AG10803 (cell line): ENCODE results near the gene CDK17.
"Not testable (repeated sequence)": the region's sequence is repeated elsewhere in the genome, so short reads cannot be mapped to it uniquely, and the experiment has no call there.

Source experiments
- DNase-seq: peaks from one replicate; pipeline ENCODE4 v3.0.0; 2010; ENCODE audit warnings: low read depth
- H3K4me3 ChIP-seq: 2 replicates; pipeline ENCODE4 v1.5.1; 2011; ENCODE audit warnings: mild to moderate bottlenecking, low read length, control low read depth
- TF ChIP-seq, protein P1 (sequence below): conservative IDR thresholded peaks from 2 replicates; pipeline ENCODE4 v1.5.1; 2011; ENCODE audit warnings: mild to moderate bottlenecking, low read length, control low read depth, inconsistent platforms

CDK17 gene

DNA sequence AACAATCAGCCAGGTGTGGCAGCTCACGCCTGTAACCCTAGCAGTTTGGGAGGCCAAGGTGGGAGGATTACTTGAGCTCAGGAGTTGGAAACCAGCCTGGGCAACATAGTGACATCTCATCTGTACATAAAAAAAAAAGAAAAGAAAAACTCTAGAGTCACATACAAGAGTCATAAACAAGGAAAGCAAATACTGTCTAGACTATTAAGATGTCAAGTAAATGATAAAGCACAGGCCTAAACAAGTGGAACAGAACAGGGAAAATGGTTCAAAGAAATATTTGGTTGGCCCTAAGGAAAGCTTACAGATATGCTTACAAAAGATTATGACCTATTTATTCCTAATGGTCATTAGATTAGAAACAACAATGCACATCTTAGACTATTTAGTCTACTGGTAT is 12.3 kb downstream of the CDK17 start:
- H3K4me3 ChIP-seq: no peak overlapping the region
- no peak for DNase-seq
- TF ChIP-seq, protein P1, sequence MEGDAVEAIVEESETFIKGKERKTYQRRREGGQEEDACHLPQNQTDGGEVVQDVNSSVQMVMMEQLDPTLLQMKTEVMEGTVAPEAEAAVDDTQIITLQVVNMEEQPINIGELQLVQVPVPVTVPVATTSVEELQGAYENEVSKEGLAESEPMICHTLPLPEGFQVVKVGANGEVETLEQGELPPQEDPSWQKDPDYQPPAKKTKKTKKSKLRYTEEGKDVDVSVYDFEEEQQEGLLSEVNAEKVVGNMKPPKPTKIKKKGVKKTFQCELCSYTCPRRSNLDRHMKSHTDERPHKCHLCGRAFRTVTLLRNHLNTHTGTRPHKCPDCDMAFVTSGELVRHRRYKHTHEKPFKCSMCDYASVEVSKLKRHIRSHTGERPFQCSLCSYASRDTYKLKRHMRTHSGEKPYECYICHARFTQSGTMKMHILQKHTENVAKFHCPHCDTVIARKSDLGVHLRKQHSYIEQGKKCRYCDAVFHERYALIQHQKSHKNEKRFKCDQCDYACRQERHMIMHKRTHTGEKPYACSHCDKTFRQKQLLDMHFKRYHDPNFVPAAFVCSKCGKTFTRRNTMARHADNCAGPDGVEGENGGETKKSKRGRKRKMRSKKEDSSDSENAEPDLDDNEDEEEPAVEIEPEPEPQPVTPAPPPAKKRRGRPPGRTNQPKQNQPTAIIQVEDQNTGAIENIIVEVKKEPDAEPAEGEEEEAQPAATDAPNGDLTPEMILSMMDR: no peak

DNA sequence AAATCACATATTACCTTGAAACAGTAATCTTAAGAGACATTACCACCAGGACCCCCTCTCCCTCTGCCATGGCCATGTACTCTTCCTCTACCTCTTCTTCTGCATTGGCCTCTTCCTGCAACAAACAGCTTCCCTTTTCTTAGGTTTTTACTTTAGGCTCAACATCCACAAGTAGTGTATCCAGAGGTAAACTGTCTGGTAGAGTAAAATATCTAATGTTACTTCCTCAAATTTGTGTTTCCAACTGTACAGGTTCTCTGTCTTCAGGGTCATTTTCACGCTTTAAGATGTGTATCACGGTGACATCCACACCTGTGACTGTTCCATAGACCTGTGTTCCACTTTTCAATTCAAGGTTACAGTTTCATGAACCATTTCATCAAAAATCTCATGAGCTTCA is 13.4 kb downstream of the CDK17 start:
- TF ChIP-seq, protein P1: no peak
- DNase-seq: no peak

DNA sequence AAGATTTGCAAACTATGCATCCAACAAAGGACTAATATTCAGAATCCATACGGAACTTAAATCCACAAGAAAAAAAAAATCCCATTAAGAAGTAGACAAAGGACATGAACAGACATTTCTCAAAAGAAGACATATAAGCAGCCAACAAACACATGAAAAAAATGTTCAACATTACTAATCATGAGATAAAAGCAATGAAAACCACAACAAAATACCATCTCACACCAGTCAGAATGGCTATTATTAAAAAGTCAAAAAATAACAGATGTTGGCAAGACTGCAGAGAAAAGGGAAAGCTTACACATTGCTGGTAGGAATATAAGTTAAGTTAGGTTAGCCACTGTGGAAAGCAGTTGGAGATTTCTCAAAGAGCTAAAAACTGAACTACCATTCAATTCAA is 16.2 kb downstream of the CDK17 start:
- DNase-seq: peak; percentile 61
- no peak overlapping the region for H3K4me3 ChIP-seq
- TF ChIP-seq, protein P1: no peak

More for the DNA sequence above, 13.4 kb downstream of the CDK17 start:
- H3K4me3 ChIP-seq: no peak overlapping the region

DNA sequence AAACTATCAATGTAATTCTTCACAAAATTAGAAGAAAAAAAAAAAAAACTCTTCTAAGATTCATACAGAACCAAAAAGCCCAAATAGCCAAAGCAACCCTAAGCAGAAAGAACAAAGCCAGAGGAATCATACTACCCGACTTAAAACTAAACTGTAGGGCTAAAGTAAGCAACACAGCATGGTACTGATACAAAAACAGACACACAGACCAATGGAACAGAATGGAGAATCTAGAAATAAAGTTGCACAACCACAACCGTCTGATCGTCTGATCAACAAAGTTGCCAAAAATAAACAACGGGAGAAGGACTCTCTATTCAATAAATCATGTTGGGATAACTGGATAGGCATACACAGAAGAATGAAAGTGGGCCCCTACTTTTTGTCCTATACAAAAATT is 16.9 kb downstream of the CDK17 start:
- TF ChIP-seq, protein P1: no peak
- H3K4me3 ChIP-seq: no peak overlapping the region
- DNase-seq: no peak

DNA sequence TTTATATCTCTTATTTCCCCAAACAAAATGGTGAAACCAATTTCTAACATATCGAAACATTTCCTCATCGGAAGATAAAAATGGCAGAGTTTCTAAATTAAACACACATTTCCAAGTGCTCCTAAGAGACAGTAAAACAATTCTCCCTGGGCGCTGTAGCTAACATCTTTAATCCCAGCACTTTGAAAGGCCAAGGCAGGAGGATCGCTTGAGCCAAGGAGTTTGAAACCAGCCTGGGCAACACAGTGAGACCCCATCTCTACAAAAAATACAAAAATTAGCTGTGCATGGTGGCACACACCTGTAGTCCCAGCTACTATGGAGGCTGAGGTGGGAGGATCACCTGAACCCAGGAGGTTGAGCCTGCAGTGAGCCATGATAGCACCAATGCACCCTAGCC is 20.5 kb downstream of the CDK17 start:
- not testable (repeated sequence) for DNase-seq, H3K4me3 ChIP-seq

DNA sequence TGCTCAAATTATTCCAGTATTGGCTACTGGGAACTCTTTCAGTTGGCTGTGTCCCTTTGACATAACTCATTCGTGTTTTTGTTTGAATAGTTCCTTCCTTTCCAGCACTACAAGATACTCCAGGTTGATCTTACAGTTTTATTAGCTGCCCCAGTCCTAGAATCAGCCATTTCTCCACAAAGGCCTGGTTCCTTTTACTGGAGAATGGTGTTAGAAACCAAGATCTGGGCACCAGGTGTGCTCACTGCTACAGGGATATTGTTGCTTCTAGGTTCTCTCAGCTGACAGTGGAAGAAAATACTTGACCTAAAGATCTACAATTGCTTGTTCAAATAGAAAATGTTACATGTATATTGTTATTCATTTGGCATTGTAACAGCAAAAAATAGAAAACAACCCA is 21.9 kb downstream of the CDK17 start:
- no peak for DNase-seq
- TF ChIP-seq, protein P1: no peak
- no peak overlapping the region for H3K4me3 ChIP-seq

DNA sequence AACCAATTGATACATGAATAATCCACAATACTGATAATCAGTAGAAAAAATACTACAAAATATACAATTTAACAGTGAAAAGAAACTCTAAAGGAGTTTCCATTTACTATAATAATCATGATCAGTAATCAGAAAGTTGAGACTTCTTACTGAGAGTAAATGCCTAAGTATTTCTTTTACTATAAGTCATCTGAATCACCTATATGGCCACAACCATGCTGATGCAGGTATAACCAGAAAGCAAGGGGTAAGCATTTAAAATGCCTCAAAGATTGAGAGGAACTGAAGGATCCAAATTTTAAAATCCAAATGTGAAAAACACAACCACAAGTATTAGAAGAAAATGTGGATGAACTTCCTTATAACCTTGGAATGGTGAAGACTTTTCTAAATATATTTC is 23.4 kb downstream of the CDK17 start:
- no peak overlapping the region for H3K4me3 ChIP-seq
- no peak for DNase-seq
- TF ChIP-seq, protein P1: no peak
